ENCODE results near the gene SLC27A5. TPM values are rescaled to one million over a fixed set of nuclear protein-coding genes. Genes with fewer than 3 reads are reported as not detected.

The SLC27A5 gene
- total and polyA plus RNA-seq, 2 of the 13 experiments (the other 11 are each of a cell fraction or from before 2014, with no cell fraction given), result 30.3 to 40.2 TPM

DNA sequence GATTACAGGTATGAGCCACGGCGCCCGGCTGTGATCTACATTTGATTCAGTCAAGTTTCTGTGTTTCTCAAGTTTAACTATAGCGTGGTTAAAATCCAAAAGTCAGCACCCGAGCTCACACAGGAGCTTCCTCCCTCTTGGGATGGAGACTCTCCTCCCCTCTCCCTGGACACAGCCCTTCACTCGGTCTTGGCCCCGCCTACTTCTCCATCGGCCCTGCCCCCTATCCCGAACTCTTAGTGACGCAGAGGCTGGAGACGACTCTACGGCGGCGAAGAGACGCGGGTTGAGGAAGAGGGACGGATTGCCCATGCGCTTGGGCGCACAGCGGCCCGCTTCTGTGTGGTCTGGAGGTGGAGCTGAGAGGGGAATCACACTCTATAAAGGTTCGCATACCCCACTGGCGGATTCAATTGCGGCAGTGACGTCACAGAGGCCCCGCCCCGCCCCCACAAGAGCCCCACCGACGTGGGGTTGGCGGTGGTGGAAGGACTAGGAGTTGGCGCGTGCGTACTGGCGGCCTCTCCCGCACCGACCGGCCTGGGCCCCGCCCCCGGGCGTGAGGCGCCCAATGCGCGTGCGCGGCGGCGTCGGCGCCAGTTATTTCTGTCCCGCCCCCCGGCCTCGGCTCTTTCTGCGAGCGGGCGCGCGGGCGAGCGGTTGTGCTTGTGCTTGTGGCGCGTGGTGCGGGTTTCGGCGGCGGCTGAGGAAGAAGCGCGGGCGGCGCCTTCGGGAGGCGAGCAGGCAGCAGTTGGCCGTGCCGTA, 32.2 kb upstream of the SLC27A5 start, which contains the start of gene TRIM28 (continued):
- TF ChIP-seq, protein P1, sequence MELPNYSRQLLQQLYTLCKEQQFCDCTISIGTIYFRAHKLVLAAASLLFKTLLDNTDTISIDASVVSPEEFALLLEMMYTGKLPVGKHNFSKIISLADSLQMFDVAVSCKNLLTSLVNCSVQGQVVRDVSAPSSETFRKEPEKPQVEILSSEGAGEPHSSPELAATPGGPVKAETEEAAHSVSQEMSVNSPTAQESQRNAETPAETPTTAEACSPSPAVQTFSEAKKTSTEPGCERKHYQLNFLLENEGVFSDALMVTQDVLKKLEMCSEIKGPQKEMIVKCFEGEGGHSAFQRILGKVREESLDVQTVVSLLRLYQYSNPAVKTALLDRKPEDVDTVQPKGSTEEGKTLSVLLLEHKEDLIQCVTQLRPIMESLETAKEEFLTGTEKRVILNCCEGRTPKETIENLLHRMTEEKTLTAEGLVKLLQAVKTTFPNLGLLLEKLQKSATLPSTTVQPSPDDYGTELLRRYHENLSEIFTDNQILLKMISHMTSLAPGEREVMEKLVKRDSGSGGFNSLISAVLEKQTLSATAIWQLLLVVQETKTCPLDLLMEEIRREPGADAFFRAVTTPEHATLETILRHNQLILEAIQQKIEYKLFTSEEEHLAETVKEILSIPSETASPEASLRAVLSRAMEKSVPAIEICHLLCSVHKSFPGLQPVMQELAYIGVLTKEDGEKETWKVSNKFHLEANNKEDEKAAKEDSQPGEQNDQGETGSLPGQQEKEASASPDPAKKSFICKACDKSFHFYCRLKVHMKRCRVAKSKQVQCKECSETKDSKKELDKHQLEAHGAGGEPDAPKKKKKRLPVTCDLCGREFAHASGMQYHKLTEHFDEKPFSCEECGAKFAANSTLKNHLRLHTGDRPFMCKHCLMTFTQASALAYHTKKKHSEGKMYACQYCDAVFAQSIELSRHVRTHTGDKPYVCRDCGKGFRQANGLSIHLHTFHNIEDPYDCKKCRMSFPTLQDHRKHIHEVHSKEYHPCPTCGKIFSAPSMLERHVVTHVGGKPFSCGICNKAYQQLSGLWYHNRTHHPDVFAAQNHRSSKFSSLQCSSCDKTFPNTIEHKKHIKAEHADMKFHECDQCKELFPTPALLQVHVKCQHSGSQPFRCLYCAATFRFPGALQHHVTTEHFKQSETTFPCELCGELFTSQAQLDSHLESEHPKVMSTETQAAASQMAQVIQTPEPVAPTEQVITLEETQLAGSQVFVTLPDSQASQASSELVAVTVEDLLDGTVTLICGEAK (IDR thresholded peaks at IDR 0.05), result no peak
- TF ChIP-seq, protein P1 (CRISPR knock-in tag; IDR thresholded peaks at IDR 0.05), result peak; percentile 26; the same call in 1 of the 2 replicates
- TF ChIP-seq TCF7L2 (IDR thresholded peaks at IDR 0.05; ENCODE audit: low read depth, low read length), result no peak
- peak; percentile 43; the same call in 1 of the 2 replicates for TF ChIP-seq FOXO1 (CRISPR knock-in tag; IDR thresholded peaks at IDR 0.05)
- TF ChIP-seq MAX (IDR thresholded peaks at IDR 0.05), result peak; percentile 78
- no peak for TF ChIP-seq ZNF577 (CRISPR knock-in tag; IDR thresholded peaks at IDR 0.05; ENCODE audit: borderline replicate concordance, low read depth)
- TF ChIP-seq ZNF770 (CRISPR knock-in tag; IDR thresholded peaks at IDR 0.05), result 0 out of 2 replicates have a peak, but pooled peaks have one; percentile 18
- TF ChIP-seq TAF1 (CRISPR knock-in tag; IDR thresholded peaks at IDR 0.05), result peak; percentile 64
- TF ChIP-seq, protein P2, sequence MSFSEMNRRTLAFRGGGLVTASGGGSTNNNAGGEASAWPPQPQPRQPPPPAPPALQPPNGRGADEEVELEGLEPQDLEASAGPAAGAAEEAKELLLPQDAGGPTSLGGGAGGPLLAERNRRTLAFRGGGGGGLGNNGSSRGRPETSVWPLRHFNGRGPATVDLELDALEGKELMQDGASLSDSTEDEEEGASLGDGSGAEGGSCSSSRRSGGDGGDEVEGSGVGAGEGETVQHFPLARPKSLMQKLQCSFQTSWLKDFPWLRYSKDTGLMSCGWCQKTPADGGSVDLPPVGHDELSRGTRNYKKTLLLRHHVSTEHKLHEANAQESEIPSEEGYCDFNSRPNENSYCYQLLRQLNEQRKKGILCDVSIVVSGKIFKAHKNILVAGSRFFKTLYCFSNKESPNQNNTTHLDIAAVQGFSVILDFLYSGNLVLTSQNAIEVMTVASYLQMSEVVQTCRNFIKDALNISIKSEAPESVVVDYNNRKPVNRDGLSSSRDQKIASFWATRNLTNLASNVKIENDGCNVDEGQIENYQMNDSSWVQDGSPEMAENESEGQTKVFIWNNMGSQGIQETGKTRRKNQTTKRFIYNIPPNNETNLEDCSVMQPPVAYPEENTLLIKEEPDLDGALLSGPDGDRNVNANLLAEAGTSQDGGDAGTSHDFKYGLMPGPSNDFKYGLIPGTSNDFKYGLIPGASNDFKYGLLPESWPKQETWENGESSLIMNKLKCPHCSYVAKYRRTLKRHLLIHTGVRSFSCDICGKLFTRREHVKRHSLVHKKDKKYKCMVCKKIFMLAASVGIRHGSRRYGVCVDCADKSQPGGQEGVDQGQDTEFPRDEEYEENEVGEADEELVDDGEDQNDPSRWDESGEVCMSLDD (CRISPR knock-in tag; IDR thresholded peaks at IDR 0.05; ENCODE audit: borderline replicate concordance), result no peak
- TF ChIP-seq, protein P3, sequence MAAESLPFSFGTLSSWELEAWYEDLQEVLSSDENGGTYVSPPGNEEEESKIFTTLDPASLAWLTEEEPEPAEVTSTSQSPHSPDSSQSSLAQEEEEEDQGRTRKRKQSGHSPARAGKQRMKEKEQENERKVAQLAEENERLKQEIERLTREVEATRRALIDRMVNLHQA (CRISPR knock-in tag; IDR thresholded peaks at IDR 0.05), result no peak
- peak; percentile 82; the same call in 1 of the 2 replicates for TF ChIP-seq ZSCAN20 (CRISPR knock-in tag; IDR thresholded peaks at IDR 0.05; ENCODE audit: borderline replicate concordance)
- no peak for TF ChIP-seq ZNF569 (CRISPR knock-in tag; IDR thresholded peaks at IDR 0.05; ENCODE audit: borderline replicate concordance)
- TF ChIP-seq SOX5 (CRISPR knock-in tag; IDR thresholded peaks at IDR 0.05; ENCODE audit: borderline replicate concordance), result peak; percentile 55; the same call in 1 of the 2 replicates
- TF ChIP-seq GTF2F1 (IDR thresholded peaks at IDR 0.05; ENCODE audit: low read length), result peak; percentile 70; the same call in 1 of the 2 replicates

All from HepG2 (cell line).